K562 (cell line): ENCODE results near the gene PHLDB1. TPM values are rescaled to one million over a fixed set of nuclear protein-coding genes. Genes with fewer than 3 reads are reported as not detected.

Experiments
- EHMT2 ChIP-seq: fragments of 450-650 bp; IDR thresholded peaks from 2 replicates; pipeline ENCODE4 v1.6.1; 2018; ENCODE audit warnings: antibody characterized with exemption
- ILF3 ChIP-seq: fragments of 450-650 bp; IDR thresholded peaks from 2 replicates; pipeline ENCODE4 v1.6.1; 2018; ENCODE audit warnings: antibody characterized with exemption, mild to moderate bottlenecking, moderate library complexity, borderline replicate concordance
- JUN ChIP-seq, 2 experiments: sonication (generic) in 1 of 2; formaldehyde crosslinking in 1 of 2; IDR thresholded peaks; 2 replicates each; pipeline versions ENCODE4 v1.6.1 to v1.8.0; 2012 to 2022; ENCODE audit warnings: borderline replicate concordance in 2 of 2, mild to moderate bottlenecking in 2 of 2, improper control_type of control experiment in 1 of 2, low read depth in 1 of 2, low read length in 1 of 2, missing genetic modification reagents in 1 of 2
- L3MBTL2 ChIP-seq: fragments of 450-650 bp; IDR thresholded peaks from 2 replicates; pipeline ENCODE4 v1.6.1; 2016; ENCODE audit warnings: mild to moderate bottlenecking, moderate library complexity
- POLR2H ChIP-seq: IDR thresholded peaks from 2 replicates; pipeline ENCODE4 v1.6.1; 2016; ENCODE audit warnings: missing genetic modification characterization, low read depth, mild to moderate bottlenecking, control low read depth, missing compliant biosample characterization, moderate library complexity
- PRMT5 ChIP-seq: sonication (generic); formaldehyde crosslinking; IDR thresholded peaks from 2 replicates; pipeline ENCODE4 v1.5.0; 2020; ENCODE audit warnings: missing genetic modification reagents
- RBM17 ChIP-seq: fragments of 200-400 bp; formaldehyde crosslinking; IDR thresholded peaks from 2 replicates; pipeline ENCODE4 v1.6.1; 2017; ENCODE audit warnings: low read depth, mild to moderate bottlenecking, low read length, borderline replicate concordance
- SUPT5H ChIP-seq: fragments of 450-650 bp; IDR thresholded peaks from 2 replicates; pipeline ENCODE4 v1.6.1; 2016
- ZNF586 ChIP-seq: fragments of 450-650 bp; formaldehyde crosslinking; conservative IDR thresholded peaks from 2 replicates; pipeline ENCODE4 v1.4.0; 2020; ENCODE audit warnings: mild to moderate bottlenecking, moderate library complexity
- ZNF766 ChIP-seq: fragments of 200-800 bp; sonication (Bioruptor generic); conservative IDR thresholded peaks from 2 replicates; pipeline ENCODE4 v1.6.1; 2016; ENCODE audit warnings: missing genetic modification characterization, missing compliant biosample characterization
- polyA plus RNA-seq, 8 experiments: library from polyadenylated mRNA; depleted of rRNA in 4 of 8; stranded (reverse) in 5 of 8; unstranded in 3 of 8; fragments of >200 nt; fragmentation: Nextera tagmentation in 2 of 8; fragmentation: Illumina TruSeq in 1 of 8; extraction: Ambion mirVana in 2 of 8; extraction: Trizol in 1 of 8; gene quantifications; 2 replicates each; pipeline versions ENCODE4 v1.2.1 to v1.2.3, GENCODE V29; 2011 to 2014; ENCODE audit warnings: inconsistent platforms in 1 of 8, missing spikeins in 1 of 8
- total RNA-seq, 7 experiments: library from RNA; depleted of rRNA in 6 of 7; stranded (reverse); fragments of >200 nt in 6 of 7; fragmentation: Illumina TruSeq in 2 of 7; extraction: Trizol in 2 of 7; gene quantifications; 2 replicates each; pipeline versions ENCODE4 v1.2.1 to v1.2.3, GENCODE V29; 2011 to 2021; ENCODE audit warnings: low replicate concordance in 1 of 7
- TF ChIP-seq, protein P1 (sequence below), 2 experiments: fragments of 450-650 bp in 1 of 2; sonication (generic) in 1 of 2; formaldehyde crosslinking; conservative IDR thresholded peaks; 2 replicates each; pipeline versions ENCODE4 v1.4.0 to v1.8.1; 2020 to 2022; ENCODE audit warnings: mild to moderate bottlenecking in 1 of 2, missing genetic modification reagents in 1 of 2
- TF ChIP-seq, protein P2 (sequence below): sonication (generic); formaldehyde crosslinking; IDR thresholded peaks from 2 replicates; pipeline ENCODE4 v1.8.0; 2022; ENCODE audit warnings: missing genetic modification reagents, mild to moderate bottlenecking, borderline replicate concordance
- TF ChIP-seq, protein P3 (sequence below): fragments of 450-650 bp; formaldehyde crosslinking; IDR thresholded peaks from 2 replicates; pipeline ENCODE4 v1.4.0; 2022; ENCODE audit warnings: missing genetic modification characterization
- TF ChIP-seq, protein P4 (sequence below), 3 experiments: fragments of 200-800 bp in 1 of 3; fragments of 250-450 bp in 1 of 3; fragments of 450-650 bp in 1 of 3; sonication (Bioruptor Pico) in 1 of 3; sonication (Bioruptor generic) in 1 of 3; formaldehyde crosslinking in 1 of 3; IDR thresholded peaks; 2 replicates each; pipeline versions ENCODE4 v1.6.1 to v1.8.0; 2016 to 2022; ENCODE audit warnings: mild to moderate bottlenecking in 2 of 3, missing genetic modification characterization in 2 of 3, missing compliant biosample characterization in 1 of 3, moderate library complexity in 1 of 3
- TF ChIP-seq, protein P5 (sequence below): IDR thresholded peaks from 2 replicates; pipeline ENCODE4 v1.6.1; 2012; ENCODE audit warnings: low read depth, low read length, improper control_type of control experiment, borderline replicate concordance

The PHLDB1 gene
- total and polyA plus RNA-seq, 9 of the 15 experiments (the other 6 are each of a cell fraction or from before 2014, with no cell fraction given), result 2.0 to 28.7 (median 16.2) TPM

DNA sequence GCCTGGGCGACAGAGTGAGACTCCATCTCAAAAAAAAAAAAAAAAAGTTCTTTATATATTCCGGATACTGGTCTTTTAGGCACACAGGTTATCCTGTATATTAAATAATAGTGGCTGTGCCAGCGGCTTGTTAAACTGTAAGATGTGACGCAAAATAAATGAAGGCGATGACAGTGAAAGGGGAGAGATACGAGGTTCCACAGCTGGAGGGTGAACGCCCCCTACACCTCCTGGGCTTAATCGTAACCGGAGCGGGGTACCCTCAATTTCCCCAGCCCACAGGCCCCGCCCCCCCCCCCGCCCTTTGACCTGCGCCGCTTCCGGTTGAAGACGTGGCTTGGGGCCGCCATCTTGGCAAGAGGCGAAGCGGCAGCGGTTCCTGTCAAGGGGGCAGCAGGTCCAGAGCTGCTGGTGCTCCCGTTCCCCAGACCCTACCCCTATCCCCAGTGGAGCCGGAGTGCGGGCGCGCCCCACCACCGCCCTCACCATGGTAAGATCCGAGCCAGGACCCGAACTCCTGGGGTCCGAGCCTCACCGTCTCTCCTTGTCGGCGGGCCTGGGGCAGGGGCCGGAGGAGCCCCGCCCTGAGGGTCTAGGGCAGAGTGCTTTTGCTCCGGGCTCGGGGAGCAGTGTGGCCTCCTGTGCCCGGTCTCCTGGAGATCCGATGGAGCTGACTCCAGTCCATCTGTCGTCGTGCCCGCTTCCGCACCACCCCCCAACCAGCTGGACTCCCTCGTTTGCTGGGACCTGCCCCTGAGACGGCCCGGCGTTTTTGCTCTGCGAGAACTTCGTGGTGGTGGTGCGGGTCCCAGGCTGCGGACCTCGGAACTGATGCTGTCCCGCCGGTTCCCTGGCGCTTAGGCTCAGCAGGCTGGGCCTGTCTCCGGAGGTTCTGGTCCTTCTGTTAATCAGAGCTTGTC, 35.1 kb upstream of the PHLDB1 start, which contains the start of gene ARCN1 (continued):
- TF ChIP-seq ZNF766 (CRISPR knock-in tag) (0 out of 2 replicates have a peak, but pooled peaks have one; percentile 25), POLR2H (tag) (no peak), EHMT2 (no peak), ILF3 (no peak), RBM17 (no peak), PRMT5 (no peak), ZNF586 (CRISPR knock-in tag) (no peak), JUN (IDR thresholded peaks at IDR 0.05; ENCODE audit: borderline replicate concordance, low read depth, low read length) (no peak), JUN (CRISPR knock-in tag; IDR thresholded peaks at IDR 0.05; ENCODE audit: borderline replicate concordance) (peak; percentile 37; the same call in 1 of the 2 replicates), L3MBTL2 (no peak), SUPT5H (peak; percentile 91)
- TF ChIP-seq, protein P1, sequence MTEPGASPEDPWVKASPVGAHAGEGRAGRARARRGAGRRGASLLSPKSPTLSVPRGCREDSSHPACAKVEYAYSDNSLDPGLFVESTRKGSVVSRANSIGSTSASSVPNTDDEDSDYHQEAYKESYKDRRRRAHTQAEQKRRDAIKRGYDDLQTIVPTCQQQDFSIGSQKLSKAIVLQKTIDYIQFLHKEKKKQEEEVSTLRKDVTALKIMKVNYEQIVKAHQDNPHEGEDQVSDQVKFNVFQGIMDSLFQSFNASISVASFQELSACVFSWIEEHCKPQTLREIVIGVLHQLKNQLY (CRISPR knock-in tag; conservative IDR thresholded peaks at IDR 0.05), result no peak
- TF ChIP-seq, protein P2, sequence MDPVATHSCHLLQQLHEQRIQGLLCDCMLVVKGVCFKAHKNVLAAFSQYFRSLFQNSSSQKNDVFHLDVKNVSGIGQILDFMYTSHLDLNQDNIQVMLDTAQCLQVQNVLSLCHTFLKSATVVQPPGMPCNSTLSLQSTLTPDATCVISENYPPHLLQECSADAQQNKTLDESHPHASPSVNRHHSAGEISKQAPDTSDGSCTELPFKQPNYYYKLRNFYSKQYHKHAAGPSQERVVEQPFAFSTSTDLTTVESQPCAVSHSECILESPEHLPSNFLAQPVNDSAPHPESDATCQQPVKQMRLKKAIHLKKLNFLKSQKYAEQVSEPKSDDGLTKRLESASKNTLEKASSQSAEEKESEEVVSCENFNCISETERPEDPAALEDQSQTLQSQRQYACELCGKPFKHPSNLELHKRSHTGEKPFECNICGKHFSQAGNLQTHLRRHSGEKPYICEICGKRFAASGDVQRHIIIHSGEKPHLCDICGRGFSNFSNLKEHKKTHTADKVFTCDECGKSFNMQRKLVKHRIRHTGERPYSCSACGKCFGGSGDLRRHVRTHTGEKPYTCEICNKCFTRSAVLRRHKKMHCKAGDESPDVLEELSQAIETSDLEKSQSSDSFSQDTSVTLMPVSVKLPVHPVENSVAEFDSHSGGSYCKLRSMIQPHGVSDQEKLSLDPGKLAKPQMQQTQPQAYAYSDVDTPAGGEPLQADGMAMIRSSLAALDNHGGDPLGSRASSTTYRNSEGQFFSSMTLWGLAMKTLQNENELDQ, result 0 out of 2 replicates have a peak, but pooled peaks have one; percentile 26
- TF ChIP-seq, protein P3, sequence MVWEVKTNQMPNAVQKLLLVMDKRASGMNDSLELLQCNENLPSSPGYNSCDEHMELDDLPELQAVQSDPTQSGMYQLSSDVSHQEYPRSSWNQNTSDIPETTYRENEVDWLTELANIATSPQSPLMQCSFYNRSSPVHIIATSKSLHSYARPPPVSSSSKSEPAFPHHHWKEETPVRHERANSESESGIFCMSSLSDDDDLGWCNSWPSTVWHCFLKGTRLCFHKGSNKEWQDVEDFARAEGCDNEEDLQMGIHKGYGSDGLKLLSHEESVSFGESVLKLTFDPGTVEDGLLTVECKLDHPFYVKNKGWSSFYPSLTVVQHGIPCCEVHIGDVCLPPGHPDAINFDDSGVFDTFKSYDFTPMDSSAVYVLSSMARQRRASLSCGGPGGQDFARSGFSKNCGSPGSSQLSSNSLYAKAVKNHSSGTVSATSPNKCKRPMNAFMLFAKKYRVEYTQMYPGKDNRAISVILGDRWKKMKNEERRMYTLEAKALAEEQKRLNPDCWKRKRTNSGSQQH, result no peak
- TF ChIP-seq, protein P4, sequence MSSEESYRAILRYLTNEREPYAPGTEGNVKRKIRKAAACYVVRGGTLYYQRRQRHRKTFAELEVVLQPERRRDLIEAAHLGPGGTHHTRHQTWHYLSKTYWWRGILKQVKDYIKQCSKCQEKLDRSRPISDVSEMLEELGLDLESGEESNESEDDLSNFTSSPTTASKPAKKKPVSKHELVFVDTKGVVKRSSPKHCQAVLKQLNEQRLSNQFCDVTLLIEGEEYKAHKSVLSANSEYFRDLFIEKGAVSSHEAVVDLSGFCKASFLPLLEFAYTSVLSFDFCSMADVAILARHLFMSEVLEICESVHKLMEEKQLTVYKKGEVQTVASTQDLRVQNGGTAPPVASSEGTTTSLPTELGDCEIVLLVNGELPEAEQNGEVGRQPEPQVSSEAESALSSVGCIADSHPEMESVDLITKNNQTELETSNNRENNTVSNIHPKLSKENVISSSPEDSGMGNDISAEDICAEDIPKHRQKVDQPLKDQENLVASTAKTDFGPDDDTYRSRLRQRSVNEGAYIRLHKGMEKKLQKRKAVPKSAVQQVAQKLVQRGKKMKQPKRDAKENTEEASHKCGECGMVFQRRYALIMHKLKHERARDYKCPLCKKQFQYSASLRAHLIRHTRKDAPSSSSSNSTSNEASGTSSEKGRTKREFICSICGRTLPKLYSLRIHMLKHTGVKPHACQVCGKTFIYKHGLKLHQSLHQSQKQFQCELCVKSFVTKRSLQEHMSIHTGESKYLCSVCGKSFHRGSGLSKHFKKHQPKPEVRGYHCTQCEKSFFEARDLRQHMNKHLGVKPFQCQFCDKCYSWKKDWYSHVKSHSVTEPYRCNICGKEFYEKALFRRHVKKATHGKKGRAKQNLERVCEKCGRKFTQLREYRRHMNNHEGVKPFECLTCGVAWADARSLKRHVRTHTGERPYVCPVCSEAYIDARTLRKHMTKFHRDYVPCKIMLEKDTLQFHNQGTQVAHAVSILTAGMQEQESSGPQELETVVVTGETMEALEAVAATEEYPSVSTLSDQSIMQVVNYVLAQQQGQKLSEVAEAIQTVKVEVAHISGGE (CRISPR knock-in tag; IDR thresholded peaks at IDR 0.05), result peak in 1 of 3 experiments; percentile 31; a peak in 1 of 6 replicates
- TF ChIP-seq, protein P5, sequence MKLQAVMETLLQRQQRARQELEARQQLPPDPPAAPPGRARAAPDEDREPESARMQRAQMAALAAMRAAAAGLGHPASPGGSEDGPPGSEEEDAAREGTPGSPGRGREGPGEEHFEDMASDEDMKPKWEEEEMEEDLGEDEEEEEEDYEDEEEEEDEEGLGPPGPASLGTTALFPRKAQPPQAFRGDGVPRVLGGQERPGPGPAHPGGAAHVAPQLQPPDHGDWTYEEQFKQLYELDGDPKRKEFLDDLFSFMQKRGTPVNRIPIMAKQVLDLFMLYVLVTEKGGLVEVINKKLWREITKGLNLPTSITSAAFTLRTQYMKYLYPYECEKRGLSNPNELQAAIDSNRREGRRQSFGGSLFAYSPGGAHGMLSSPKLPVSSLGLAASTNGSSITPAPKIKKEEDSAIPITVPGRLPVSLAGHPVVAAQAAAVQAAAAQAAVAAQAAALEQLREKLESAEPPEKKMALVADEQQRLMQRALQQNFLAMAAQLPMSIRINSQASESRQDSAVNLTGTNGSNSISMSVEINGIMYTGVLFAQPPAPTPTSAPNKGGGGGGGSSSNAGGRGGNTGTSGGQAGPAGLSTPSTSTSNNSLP, result no peak
